HepG2 (cell line): ENCODE results near the gene TAS1R1. TPM values are rescaled to one million over a fixed set of nuclear protein-coding genes. Genes with fewer than 3 reads are reported as not detected.

Source experiments
- ATAC-seq: fragments of 200-7000 bp; cut with Tn5 transposase; 3 replicates; pipeline ENCODE4 v1.9.1; 2020; ENCODE audit warnings: mild to moderate bottlenecking, moderate library complexity
- BruUV-seq: library from RNA; stranded (reverse); fragments of 400-500 nt; replicated peaks from 2 replicates; lab custom pipeline; 2021; lab: Mats Ljungman, UMichigan
- CTCF ChIA-PET: fragments of 300-600 bp; formaldehyde crosslinking; extraction: SDS; loops from one replicate; lab custom pipeline; 2021; ENCODE audit warnings: low total read pairs, inconsistent platforms, low intra/inter-chr PET ratio; lab: Yijun Ruan, JAX
- POLR2A ChIA-PET: fragments of 350-600 bp; sonication (Branson Sonifier 250); formaldehyde crosslinking; loops from one replicate; lab custom pipeline; 2020; ENCODE audit warnings: antibody characterized with exemption, inconsistent platforms; lab: Yijun Ruan, JAX
- DNase-seq: peaks from one replicate; pipeline ENCODE4 v3.0.0-alpha.2; 2015; ENCODE audit warnings: low spot score
- FAIRE-seq: peaks from 3 replicates; lab custom pipeline; 2011; peaks lifted over from hg19 to GRCh38; lab: Jason Lieb, UNC
- H2AFZ ChIP-seq: one replicate; pipeline ENCODE4 v1.6.1; 2011; ENCODE audit warnings: low read length, inconsistent platforms
- H3K27ac ChIP-seq: fragments of 300-600 bp; 3 replicates; pipeline ENCODE4 v1.8.0; 2011; ENCODE audit warnings: mixed run types, mild to moderate bottlenecking, mixed read lengths, low read length, inconsistent platforms; ENCODE audit not compliant: insufficient read depth; ENCODE audit errors: extremely low read length
- H3K27me3 ChIP-seq, 2 experiments: fragments of 200-600 bp in 1 of 2; 2 replicates in 1 of 2; 3 replicates in 1 of 2; pipeline versions ENCODE4 v1.6.0 to v1.8.0; 2011; ENCODE audit warnings: low read length in 2 of 2, mild to moderate bottlenecking in 2 of 2, moderate library complexity in 2 of 2, inconsistent platforms in 1 of 2; ENCODE audit not compliant: insufficient read depth in 2 of 2, control insufficient read depth in 1 of 2
- H3K36me3 ChIP-seq, 2 experiments: fragments of 200-600 bp in 1 of 2; replicated peaks in 1 of 2; 2 replicates in 1 of 2; 3 replicates in 1 of 2; pipeline versions ENCODE4 v1.5.1 to v1.8.0; 2011; ENCODE audit warnings: low read length in 2 of 2, inconsistent platforms in 1 of 2; ENCODE audit not compliant: insufficient read depth in 2 of 2, control insufficient read depth in 1 of 2
- H3K4me1 ChIP-seq: 2 replicates; pipeline ENCODE4 v1.5.1; 2012; ENCODE audit warnings: low read length, inconsistent platforms; ENCODE audit not compliant: insufficient read depth
- H3K4me2 ChIP-seq: 2 replicates; pipeline ENCODE4 v1.6.0; 2011; ENCODE audit warnings: low read depth, low read length, inconsistent platforms
- H3K4me3 ChIP-seq, 3 experiments: fragments of 200-600 bp in 1 of 3; sonication (generic), shearing (Covaris generic) in 1 of 3; replicated peaks in 1 of 3; 2 replicates each; pipeline ENCODE4 v1.5.1; 2011 to 2016; ENCODE audit warnings: low read length in 3 of 3, inconsistent platforms in 2 of 3, low read depth in 2 of 3, mild to moderate bottlenecking in 2 of 3, control low read depth in 1 of 3, mixed read lengths in 1 of 3; ENCODE audit not compliant: insufficient read depth in 1 of 3
- H3K79me2 ChIP-seq: one replicate; pipeline ENCODE4 v1.6.1; 2011; ENCODE audit warnings: low read length, inconsistent platforms; ENCODE audit not compliant: insufficient read depth
- H3K9ac ChIP-seq: 2 replicates; pipeline ENCODE4 v1.6.0; 2011; ENCODE audit warnings: mild to moderate bottlenecking, low read depth, low read length, inconsistent platforms; ENCODE audit not compliant: insufficient read depth
- H3K9me3 ChIP-seq: 2 replicates; pipeline ENCODE4 v1.5.1; 2012; ENCODE audit warnings: mild to moderate bottlenecking, low read length
- H4K20me1 ChIP-seq: 2 replicates; pipeline ENCODE4 v1.6.0; 2011; ENCODE audit warnings: inconsistent platforms, mild to moderate bottlenecking, low read length, moderate library complexity; ENCODE audit not compliant: insufficient read depth
- LRRFIP1 ChIP-seq: sonication (generic); formaldehyde crosslinking; conservative IDR thresholded peaks from 2 replicates; pipeline ENCODE4 v1.4.0; 2020; ENCODE audit warnings: missing genetic modification reagents
- PCBP1 ChIP-seq: fragments of 200-400 bp; formaldehyde crosslinking; IDR thresholded peaks from 2 replicates; pipeline ENCODE4 v1.6.1; 2017; ENCODE audit warnings: mild to moderate bottlenecking, low read depth, low read length, borderline replicate concordance
- RAD51 ChIP-seq: fragments of 450-650 bp; IDR thresholded peaks from 2 replicates; pipeline ENCODE4 v1.6.1; 2016; ENCODE audit warnings: borderline replicate concordance
- RFXAP ChIP-seq: sonication (generic); formaldehyde crosslinking; IDR thresholded peaks from 2 replicates; pipeline ENCODE4 v1.4.0; 2020; ENCODE audit warnings: missing genetic modification reagents, borderline replicate concordance
- ZSCAN5A ChIP-seq: sonication (generic); formaldehyde crosslinking; IDR thresholded peaks from 2 replicates; pipeline ENCODE4 v1.8.0; 2022; ENCODE audit warnings: mild to moderate bottlenecking, missing genetic modification reagents, borderline replicate concordance
- WGBS: methylation state at CpG from one replicate; pipeline ENCODE4 v1.1.6; 2017; ENCODE audit warnings: low lambda C conversion rate; 5-methylcytosine and 5-hydroxymethylcytosine counted together
- in situ Hi-C: cut with HindIII; loops from 2 replicates; pipeline ENCODE4 v1.10.0; 2017; ENCODE audit warnings: low pct_unique_long_range_greater_than_20kb; ENCODE audit not compliant: extremely low pct_ligation_motif_present
- intact Hi-C: fragments of 100-400 bp; cut with micrococcal nuclease; formaldehyde crosslinking; loops from one replicate; pipeline ENCODE4 v1.10.0; 2022; ENCODE audit not compliant: unreplicated experiment
- polyA plus RNA-seq, 8 experiments: library from polyadenylated mRNA; depleted of rRNA in 3 of 8; stranded (reverse) in 7 of 8; unstranded in 1 of 8; fragments of >200 nt; fragmentation: Illumina TruSeq in 4 of 8; extraction: Trizol in 4 of 8; gene quantifications; 2 replicates each; pipeline versions ENCODE4 v1.2.1 to v1.2.3, GENCODE V29; 2011 to 2016; ENCODE audit warnings: low read depth in 4 of 8, missing spikeins in 1 of 8, mixed read lengths in 1 of 8; ENCODE audit not compliant: insufficient read depth in 1 of 8
- total RNA-seq, 5 experiments: library from RNA; depleted of rRNA; stranded (reverse); fragments of >200 nt; fragmentation: Illumina TruSeq; extraction: Trizol; gene quantifications; 2 replicates each; pipeline ENCODE4 v1.2.3, GENCODE V29; 2016; ENCODE audit warnings: low read depth in 1 of 5

TAS1R1 gene
- total and polyA plus RNA-seq, 2 of the 13 experiments (the other 11 are each of a cell fraction or from before 2014, with no cell fraction given) = 1.4 to 1.6 TPM

GRCh38 chr1:6585841-6586240 lies 30.7 kb downstream of the TAS1R1 start:
- in situ Hi-C loops (no loop called here), intact Hi-C loops (no loop called here)
- no peaks in the 10 kb centered on the region for H3K27me3 ChIP-seq
- POLR2A ChIA-PET = no interaction called here
- H3K9ac ChIP-seq = no peak overlapping the region
- CTCF ChIA-PET = no interaction called here
- peaks cover 9 to 25% of the 10 kb centered on the region in 2 experiments for H3K36me3 ChIP-seq
- no peak overlapping the region for H3K4me2 ChIP-seq
- no peaks in the 10 kb centered on the region for H3K9me3 ChIP-seq
- H4K20me1 ChIP-seq = peaks cover 4% of the 10 kb centered on the region; the same call in 1 of the 2 replicates
- H3K4me3 ChIP-seq = no peak overlapping the region
- H3K27ac ChIP-seq = no peak overlapping the region
- no peak for TF ChIP-seq PCBP1
- no peak for TF ChIP-seq RFXAP (CRISPR knock-in tag)
- TF ChIP-seq RAD51 = no peak
- no peak for TF ChIP-seq ZSCAN5A (CRISPR knock-in tag)
- TF ChIP-seq LRRFIP1 (CRISPR knock-in tag) = no peak
- ATAC-seq = peak; percentile 0; the same call in 1 of the 3 replicates
- peaks cover 9% of the 10 kb centered on the region for H3K79me2 ChIP-seq
- no TSS peak for BruUV-seq
- DNase-seq = no peak
- H3K4me1 ChIP-seq = peaks cover 26% of the 10 kb centered on the region
- FAIRE-seq = no peak
- no peak overlapping the region for H2AFZ ChIP-seq
- WGBS = 97% methylated on average over 6 of the region's 7 CpGs
